K562 (cell line): ENCODE measurements around the gene GALNS. TPM values are rescaled to one million over a fixed set of nuclear protein-coding genes. Genes with fewer than 3 reads are reported as not detected.

Source experiments
- BRF1 ChIP-seq: IDR thresholded peaks from 3 replicates; pipeline ENCODE4 v1.6.1; 2011; ENCODE audit warnings: borderline replicate concordance, mild to moderate bottlenecking; ENCODE audit not compliant: insufficient read length; ENCODE audit errors: extremely low read depth
- CHD1 ChIP-seq: fragments of 200-600 bp; sonication (generic); IDR thresholded peaks from one replicate; pipeline ENCODE4 v1.6.1; 2012; ENCODE audit warnings: mild to moderate bottlenecking, moderate library complexity, low read length, inconsistent platforms
- E2F6 ChIP-seq, 2 experiments: IDR thresholded peaks; 2 replicates each; pipeline ENCODE4 v1.6.1; 2011; ENCODE audit warnings: borderline replicate concordance in 1 of 2, control low read depth in 1 of 2, low read depth in 1 of 2, low read length in 1 of 2, mild to moderate bottlenecking in 1 of 2, mixed read lengths in 1 of 2, moderate library complexity in 1 of 2; ENCODE audit not compliant: insufficient read depth in 1 of 2, insufficient read length in 1 of 2, poor library complexity in 1 of 2, severe bottlenecking in 1 of 2; ENCODE audit errors: extremely low read depth in 1 of 2
- POLR2G ChIP-seq: fragments of 200-400 bp; formaldehyde crosslinking; IDR thresholded peaks from 2 replicates; pipeline ENCODE4 v1.6.1; 2017; ENCODE audit warnings: low read depth, mild to moderate bottlenecking, antibody characterized with exemption, low read length, moderate library complexity
- SIN3A ChIP-seq, 2 experiments: fragments of 150-350 bp in 1 of 2; IDR thresholded peaks; 2 replicates each; pipeline ENCODE4 v1.6.1; 2011 to 2016; ENCODE audit warnings: borderline replicate concordance in 2 of 2, low read depth in 2 of 2, low read length in 2 of 2, mild to moderate bottlenecking in 2 of 2, moderate library complexity in 2 of 2; ENCODE audit not compliant: control insufficient read depth in 1 of 2
- ZNF398 ChIP-seq: fragments of 250-450 bp; sonication (Bioruptor Pico); IDR thresholded peaks from 2 replicates; pipeline ENCODE4 v1.8.0; 2021; ENCODE audit warnings: moderate library complexity, mild to moderate bottlenecking, inconsistent platforms
- polyA plus RNA-seq, 8 experiments: library from polyadenylated mRNA; depleted of rRNA in 4 of 8; stranded (reverse) in 5 of 8; unstranded in 3 of 8; fragments of >200 nt; fragmentation: Nextera tagmentation in 2 of 8; fragmentation: Illumina TruSeq in 1 of 8; extraction: Ambion mirVana in 2 of 8; extraction: Trizol in 1 of 8; gene quantifications; 2 replicates each; pipeline versions ENCODE4 v1.2.1 to v1.2.3, GENCODE V29; 2011 to 2014; ENCODE audit warnings: inconsistent platforms in 1 of 8, missing spikeins in 1 of 8
- total RNA-seq, 7 experiments: library from RNA; depleted of rRNA in 6 of 7; stranded (reverse); fragments of >200 nt in 6 of 7; fragmentation: Illumina TruSeq in 2 of 7; extraction: Trizol in 2 of 7; gene quantifications; 2 replicates each; pipeline versions ENCODE4 v1.2.1 to v1.2.3, GENCODE V29; 2011 to 2021; ENCODE audit warnings: low replicate concordance in 1 of 7
- TF ChIP-seq, protein P1 (sequence below): fragments of 200-800 bp; sonication (Bioruptor generic); IDR thresholded peaks from 2 replicates; pipeline ENCODE4 v1.6.1; 2017; ENCODE audit warnings: missing genetic modification characterization, missing compliant biosample characterization
- TF ChIP-seq, protein P2 (sequence below): fragments of 450-650 bp; IDR thresholded peaks from 2 replicates; pipeline ENCODE4 v1.6.1; 2017; ENCODE audit warnings: antibody characterized with exemption, mild to moderate bottlenecking

GALNS gene
- total and polyA plus RNA-seq, 9 of the 15 experiments (the other 6 are each of a cell fraction or from before 2014, with no cell fraction given), result 0.38 to 13.2 (median 4.3) TPM

DNA sequence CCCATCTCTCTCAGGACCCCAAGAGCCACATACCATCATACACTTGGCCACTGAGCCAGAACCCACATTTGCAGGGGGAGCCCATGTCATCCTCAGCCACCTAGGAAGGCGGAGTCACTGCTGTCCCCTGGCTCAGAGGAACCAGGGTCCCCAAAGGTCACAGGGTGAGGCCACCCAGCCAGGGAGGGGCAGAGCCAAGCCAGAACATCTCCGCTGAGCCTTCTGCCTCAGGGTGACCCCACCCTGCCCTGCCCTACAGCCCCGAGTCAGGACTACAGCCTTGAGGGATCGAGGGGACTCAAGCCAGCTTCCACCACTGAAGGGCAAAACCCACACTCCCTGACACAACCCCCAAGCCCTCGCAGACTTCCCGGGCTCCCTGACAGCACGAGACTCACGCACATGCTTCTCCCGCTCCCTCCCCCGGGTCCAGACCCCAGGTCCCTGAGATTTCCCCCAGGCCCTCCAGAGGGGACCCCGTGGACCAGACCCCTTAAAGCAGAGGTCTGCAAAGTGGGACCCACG, 89.1 kb downstream of the GALNS start (continued):
- TF ChIP-seq, protein P1, sequence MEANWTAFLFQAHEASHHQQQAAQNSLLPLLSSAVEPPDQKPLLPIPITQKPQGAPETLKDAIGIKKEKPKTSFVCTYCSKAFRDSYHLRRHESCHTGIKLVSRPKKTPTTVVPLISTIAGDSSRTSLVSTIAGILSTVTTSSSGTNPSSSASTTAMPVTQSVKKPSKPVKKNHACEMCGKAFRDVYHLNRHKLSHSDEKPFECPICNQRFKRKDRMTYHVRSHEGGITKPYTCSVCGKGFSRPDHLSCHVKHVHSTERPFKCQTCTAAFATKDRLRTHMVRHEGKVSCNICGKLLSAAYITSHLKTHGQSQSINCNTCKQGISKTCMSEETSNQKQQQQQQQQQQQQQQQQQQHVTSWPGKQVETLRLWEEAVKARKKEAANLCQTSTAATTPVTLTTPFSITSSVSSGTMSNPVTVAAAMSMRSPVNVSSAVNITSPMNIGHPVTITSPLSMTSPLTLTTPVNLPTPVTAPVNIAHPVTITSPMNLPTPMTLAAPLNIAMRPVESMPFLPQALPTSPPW, result 0 out of 2 replicates have a peak, but pooled peaks have one; percentile 20
- TF ChIP-seq ZNF398 (CRISPR knock-in tag) (no peak), CHD1 (no peak), POLR2G (peak; percentile 37; the same call in 1 of the 2 replicates), BRF1 (no peak), SIN3A (IDR thresholded peaks at IDR 0.05; ENCODE audit: borderline replicate concordance in 2 of 2, control insufficient read depth in 1 of 2, low read depth in 2 of 2, low read length in 2 of 2) (no peak), E2F6 (IDR thresholded peaks at IDR 0.05; ENCODE audit: borderline replicate concordance in 1 of 2, extremely low read depth in 1 of 2, insufficient read depth in 1 of 2, insufficient read length in 1 of 2, low read depth in 1 of 2, low read length in 1 of 2, poor library complexity in 1 of 2, severe bottlenecking in 1 of 2) (peak in 1 of 2 experiments; percentile 46)
- TF ChIP-seq, protein P2, sequence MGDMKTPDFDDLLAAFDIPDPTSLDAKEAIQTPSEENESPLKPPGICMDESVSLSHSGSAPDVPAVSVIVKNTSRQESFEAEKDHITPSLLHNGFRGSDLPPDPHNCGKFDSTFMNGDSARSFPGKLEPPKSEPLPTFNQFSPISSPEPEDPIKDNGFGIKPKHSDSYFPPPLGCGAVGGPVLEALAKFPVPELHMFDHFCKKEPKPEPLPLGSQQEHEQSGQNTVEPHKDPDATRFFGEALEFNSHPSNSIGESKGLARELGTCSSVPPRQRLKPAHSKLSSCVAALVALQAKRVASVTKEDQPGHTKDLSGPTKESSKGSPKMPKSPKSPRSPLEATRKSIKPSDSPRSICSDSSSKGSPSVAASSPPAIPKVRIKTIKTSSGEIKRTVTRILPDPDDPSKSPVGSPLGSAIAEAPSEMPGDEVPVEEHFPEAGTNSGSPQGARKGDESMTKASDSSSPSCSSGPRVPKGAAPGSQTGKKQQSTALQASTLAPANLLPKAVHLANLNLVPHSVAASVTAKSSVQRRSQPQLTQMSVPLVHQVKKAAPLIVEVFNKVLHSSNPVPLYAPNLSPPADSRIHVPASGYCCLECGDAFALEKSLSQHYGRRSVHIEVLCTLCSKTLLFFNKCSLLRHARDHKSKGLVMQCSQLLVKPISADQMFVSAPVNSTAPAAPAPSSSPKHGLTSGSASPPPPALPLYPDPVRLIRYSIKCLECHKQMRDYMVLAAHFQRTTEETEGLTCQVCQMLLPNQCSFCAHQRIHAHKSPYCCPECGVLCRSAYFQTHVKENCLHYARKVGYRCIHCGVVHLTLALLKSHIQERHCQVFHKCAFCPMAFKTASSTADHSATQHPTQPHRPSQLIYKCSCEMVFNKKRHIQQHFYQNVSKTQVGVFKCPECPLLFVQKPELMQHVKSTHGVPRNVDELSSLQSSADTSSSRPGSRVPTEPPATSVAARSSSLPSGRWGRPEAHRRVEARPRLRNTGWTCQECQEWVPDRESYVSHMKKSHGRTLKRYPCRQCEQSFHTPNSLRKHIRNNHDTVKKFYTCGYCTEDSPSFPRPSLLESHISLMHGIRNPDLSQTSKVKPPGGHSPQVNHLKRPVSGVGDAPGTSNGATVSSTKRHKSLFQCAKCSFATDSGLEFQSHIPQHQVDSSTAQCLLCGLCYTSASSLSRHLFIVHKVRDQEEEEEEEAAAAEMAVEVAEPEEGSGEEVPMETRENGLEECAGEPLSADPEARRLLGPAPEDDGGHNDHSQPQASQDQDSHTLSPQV, result no peak
